GM12865 (cell line): Measurements from ENCODE around the gene LRRIQ4.

Source experiments
- DNase-seq: peaks from one replicate; pipeline ENCODE4 v3.0.0; 2010; ENCODE audit warnings: low read depth
- H3K4me3 ChIP-seq: 2 replicates; pipeline ENCODE4 v1.5.1; 2011; ENCODE audit warnings: mild to moderate bottlenecking, low read depth, low read length, control low read depth
- CTCF ChIP-seq: IDR thresholded peaks from 2 replicates; pipeline ENCODE4 v1.5.1; 2011; ENCODE audit warnings: low read length, control low read depth, low read depth, inconsistent platforms; ENCODE audit not compliant: insufficient read depth; ENCODE audit errors: missing control alignments

Gene LRRIQ4

DNA sequence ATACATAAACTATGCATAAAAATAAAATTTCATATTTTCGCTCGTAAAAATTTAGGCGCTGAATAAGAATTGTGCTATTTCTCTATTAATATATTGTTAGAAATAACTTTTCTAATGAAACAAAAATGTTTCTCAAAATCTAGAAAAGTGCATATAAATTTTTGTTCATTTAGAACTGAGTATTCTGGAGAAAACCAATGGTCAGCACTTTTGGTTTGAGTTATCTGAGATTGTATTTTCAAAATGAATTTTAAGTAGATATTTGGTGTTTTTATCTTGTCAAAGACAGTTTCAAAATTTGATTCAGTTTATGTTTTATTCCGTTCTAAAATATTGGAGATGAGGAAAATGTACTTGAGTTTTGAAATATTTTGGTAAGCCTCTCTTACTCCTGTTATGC is 25.6 kb upstream of the LRRIQ4 start:
- TF ChIP-seq CTCF: no peak
- no peak for DNase-seq
- H3K4me3 ChIP-seq: no peak overlapping the region

DNA sequence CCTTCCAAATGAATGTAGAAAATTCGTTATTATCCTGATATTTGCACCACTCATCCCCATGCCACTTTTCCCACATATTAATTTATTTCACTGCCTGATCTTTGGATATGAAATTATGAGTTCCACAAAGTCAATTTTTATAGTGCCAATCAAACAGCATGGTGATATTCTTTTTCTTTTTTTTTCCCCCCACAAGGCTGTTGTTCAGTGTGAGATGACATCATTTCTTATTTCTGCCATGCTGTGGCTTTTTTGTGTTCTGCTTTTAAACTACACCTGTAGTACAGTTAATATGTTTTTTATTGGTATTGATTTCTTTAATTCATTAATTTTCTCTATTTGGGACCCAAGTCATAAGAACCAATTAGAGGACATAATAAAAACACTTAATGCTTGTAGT is 24.9 kb upstream of the LRRIQ4 start:
- DNase-seq: no peak
- H3K4me3 ChIP-seq: no peak overlapping the region
- no peak for TF ChIP-seq CTCF

GRCh38 chr3:169790219-169790618 is 22.5 kb upstream of the LRRIQ4 start:
- no peak for DNase-seq
- no peak overlapping the region for H3K4me3 ChIP-seq
- TF ChIP-seq CTCF: no peak

DNA sequence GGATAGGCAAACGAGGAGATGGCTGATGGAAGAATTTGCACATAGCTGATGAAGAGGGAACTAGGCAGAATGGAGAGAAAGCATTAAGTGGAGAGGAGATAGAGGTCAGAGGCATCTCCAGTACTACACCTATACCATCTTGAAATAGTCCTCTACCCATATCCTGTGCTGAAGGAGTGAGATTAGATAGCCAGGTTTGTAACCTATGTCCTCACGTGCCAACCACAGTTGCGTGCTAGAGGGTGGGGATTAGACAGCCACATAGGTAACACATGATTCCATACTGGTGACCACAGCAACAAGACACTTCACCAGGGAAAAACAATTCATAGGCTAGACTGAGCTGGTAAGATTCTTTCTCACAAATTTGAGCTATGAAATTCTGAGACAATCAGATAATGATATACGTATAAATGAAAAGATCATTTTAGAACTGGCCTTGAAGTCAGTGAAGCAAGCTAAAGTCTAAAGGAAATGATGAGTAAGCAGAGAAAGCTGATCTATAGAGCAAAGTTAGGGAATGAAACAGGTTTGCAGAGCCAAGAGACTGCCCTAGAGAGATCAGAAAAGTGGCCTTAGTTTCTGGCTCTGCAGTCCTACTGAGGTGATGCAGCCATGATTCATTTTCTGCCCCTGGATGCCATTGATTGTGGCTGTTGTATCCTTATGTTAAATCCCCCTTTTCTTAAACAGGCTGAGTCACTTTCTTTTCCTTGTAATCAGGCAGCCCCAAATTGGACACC is 21.8 kb upstream of the LRRIQ4 start:
- no peak for DNase-seq
- H3K4me3 ChIP-seq: no peak overlapping the region
- TF ChIP-seq CTCF: no peak

DNA sequence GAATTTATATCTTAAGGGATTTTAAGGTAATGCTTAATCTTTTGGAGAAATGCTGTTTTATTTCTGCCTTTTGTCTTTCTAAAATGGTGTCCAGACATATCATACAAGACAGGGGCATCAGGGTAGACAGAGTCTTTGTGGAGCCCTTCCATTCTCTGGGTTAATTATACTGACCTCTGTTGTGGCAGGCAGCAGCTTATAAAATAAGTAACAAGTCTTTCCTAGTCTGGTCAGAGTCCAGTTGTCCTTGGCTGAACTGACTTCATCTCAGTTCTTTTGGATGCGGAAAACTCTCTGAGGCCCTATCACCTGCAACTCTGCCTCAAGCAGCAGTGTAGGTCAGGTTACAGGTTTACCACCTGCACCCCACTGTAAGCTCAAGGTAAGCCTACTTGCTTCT is 20.3 kb upstream of the LRRIQ4 start:
- no peak for TF ChIP-seq CTCF
- no peak for DNase-seq
- H3K4me3 ChIP-seq: no peak overlapping the region

DNA sequence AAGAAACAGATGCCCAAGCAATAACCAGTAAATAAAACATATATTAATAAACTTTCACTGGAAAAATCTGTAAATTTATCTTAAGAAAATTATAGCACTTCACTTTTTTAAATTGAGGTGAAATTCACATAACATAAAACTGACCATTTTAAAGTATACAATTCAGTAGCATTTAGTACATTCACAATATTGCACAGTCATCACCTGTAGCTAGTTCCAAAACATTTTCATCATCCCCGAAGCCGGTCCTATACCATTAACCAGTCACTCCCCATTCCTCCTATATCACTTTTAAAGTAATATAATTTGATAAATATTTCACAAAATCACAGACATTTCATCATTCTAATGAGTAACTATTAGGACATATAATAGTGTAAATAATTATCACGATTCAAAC is 8.0 kb upstream of the LRRIQ4 start:
- H3K4me3 ChIP-seq: no peak overlapping the region
- no peak for TF ChIP-seq CTCF
- DNase-seq: no peak

DNA sequence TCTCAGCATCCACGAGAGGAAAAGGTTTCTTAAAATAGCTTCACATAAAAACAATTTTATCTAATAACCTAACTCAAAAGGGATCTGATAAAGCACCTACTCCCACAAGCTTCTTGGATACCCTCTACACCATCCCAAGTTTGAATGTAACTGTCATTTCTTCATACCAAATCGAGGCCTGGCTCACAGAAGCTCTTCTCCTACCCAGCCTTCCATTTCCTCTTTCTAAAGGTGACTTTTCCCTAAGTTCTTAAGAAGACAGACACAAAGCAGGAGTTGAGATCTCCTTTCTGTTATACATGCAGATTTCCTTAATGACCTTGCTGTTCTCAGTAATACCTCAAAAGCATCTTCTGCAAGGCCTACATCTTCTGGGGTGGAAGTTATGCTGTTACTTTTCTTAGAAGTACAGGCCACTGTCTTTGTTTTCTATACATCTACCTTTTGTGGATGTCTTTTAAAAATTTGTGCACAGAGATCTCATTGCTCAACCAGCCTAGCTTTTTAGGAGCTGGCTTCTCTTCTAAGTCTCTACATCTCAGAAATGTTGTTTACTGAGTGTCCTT is 3.4 kb upstream of the LRRIQ4 start:
- no peak for DNase-seq
- H3K4me3 ChIP-seq: no peak overlapping the region
- TF ChIP-seq CTCF: no peak
